GM23248 (cell line): Measurements from ENCODE around the gene DIO1. TPM values are rescaled to one million over a fixed set of nuclear protein-coding genes. Genes with fewer than 3 reads are reported as not detected.

Experiments
- DNase-seq: peaks from one replicate; pipeline ENCODE4 v3.0.0-alpha.2; 2015
- H2AFZ ChIP-seq: fragments of 200-600 bp; sonication (generic); 2 replicates; pipeline ENCODE4 v1.6.1; 2016; ENCODE audit warnings: antibody characterized with exemption
- H3F3A ChIP-seq: fragments of 200-600 bp; sonication (generic); 2 replicates; pipeline ENCODE4 v1.6.1; 2016; ENCODE audit warnings: mild to moderate bottlenecking, antibody characterized with exemption, mixed run types; ENCODE audit not compliant: insufficient read depth
- H3K27ac ChIP-seq: fragments of 200-600 bp; sonication (generic); 2 replicates; pipeline ENCODE4 v1.5.1; 2016; ENCODE audit warnings: mild to moderate bottlenecking
- H3K27me3 ChIP-seq: fragments of 200-600 bp; sonication (generic); replicated peaks from 2 replicates; pipeline ENCODE4 v1.6.1; 2016; ENCODE audit warnings: mild to moderate bottlenecking; ENCODE audit not compliant: insufficient read depth
- H3K36me3 ChIP-seq: fragments of 200-600 bp; sonication (generic); 2 replicates; pipeline ENCODE4 v1.6.1; 2016; ENCODE audit warnings: low read depth, mild to moderate bottlenecking
- H3K4me1 ChIP-seq: fragments of 200-600 bp; sonication (generic); 2 replicates; pipeline ENCODE4 v1.6.1; 2016; ENCODE audit warnings: mild to moderate bottlenecking; ENCODE audit not compliant: insufficient read depth
- H3K4me2 ChIP-seq: fragments of 200-600 bp; sonication (generic); one replicate; pipeline ENCODE4 v1.6.1; 2016; ENCODE audit warnings: mild to moderate bottlenecking; ENCODE audit not compliant: unreplicated experiment
- H3K4me3 ChIP-seq: fragments of 200-600 bp; sonication (generic); 2 replicates; pipeline ENCODE4 v1.5.1; 2016; ENCODE audit warnings: mild to moderate bottlenecking
- H3K79me2 ChIP-seq: fragments of 200-600 bp; sonication (generic); 2 replicates; pipeline ENCODE4 v1.6.1; 2016; ENCODE audit warnings: mild to moderate bottlenecking; ENCODE audit not compliant: insufficient read depth
- H3K9ac ChIP-seq: fragments of 200-600 bp; sonication (generic); 2 replicates; pipeline ENCODE4 v1.6.1; 2016; ENCODE audit warnings: mild to moderate bottlenecking
- H3K9me2 ChIP-seq: fragments of 200-600 bp; sonication (generic); 2 replicates; pipeline ENCODE4 v1.6.1; 2016; ENCODE audit warnings: mixed run types, mild to moderate bottlenecking, moderate library complexity; ENCODE audit not compliant: insufficient read depth
- H3K9me3 ChIP-seq: fragments of 200-600 bp; sonication (generic); one replicate; pipeline ENCODE4 v1.6.1; 2017; ENCODE audit warnings: low read depth
- H4K20me1 ChIP-seq: fragments of 200-600 bp; sonication (generic); 2 replicates; pipeline ENCODE4 v1.6.0; 2016; ENCODE audit not compliant: insufficient read depth
- EZH2 ChIP-seq: fragments of 200-600 bp; sonication (generic); IDR thresholded peaks from 2 replicates; pipeline ENCODE4 v1.6.1; 2018; ENCODE audit warnings: antibody characterized with exemption, mild to moderate bottlenecking; ENCODE audit not compliant: insufficient read depth, poor library complexity, severe bottlenecking
- EZH2phosphoT487 ChIP-seq: fragments of 200-600 bp; sonication (generic); IDR thresholded peaks from 2 replicates; pipeline ENCODE4 v1.6.1; 2018; ENCODE audit warnings: antibody characterized with exemption, moderate library complexity, mild to moderate bottlenecking, low read depth; ENCODE audit not compliant: insufficient read depth
- WGBS, 2 experiments: methylation state at CpG; one replicate each; pipeline ENCODE4 v1.1.6; 2015 to 2017; ENCODE audit warnings: low lambda C conversion rate in 2 of 2, low coverage in 1 of 2; ENCODE audit errors: missing lambda C conversion rate in 2 of 2; 5-methylcytosine and 5-hydroxymethylcytosine counted together
- in situ Hi-C: fragments of 300-500 bp; cut with MboI; formaldehyde crosslinking; loops from 2 replicates; pipeline ENCODE4 v1.15.0; 2020
- polyA plus RNA-seq: library from polyadenylated mRNA; unstranded; fragments of >200 nt; fragmentation: Nextera tagmentation; extraction: Ambion mirVana; gene quantifications from 2 replicates; pipeline ENCODE4 v1.2.1, GENCODE V29; 2016
- total RNA-seq: library from RNA; depleted of rRNA; stranded (reverse); fragments of >200 nt; shearing (Covaris generic); gene quantifications from 2 replicates; pipeline ENCODE4 v1.2.3, GENCODE V29; 2014

Gene DIO1
- total and polyA plus RNA-seq, 2 experiments from 2014 or later, result not detected

- H3K4me2 ChIP-seq, result peak overlapping the region; percentile 88
- in situ Hi-C loops, result no loop called here
- no peak overlapping the region for H3K27ac ChIP-seq
- no peaks in the 10 kb centered on the region; the same call in 1 of the 2 replicates for H3K36me3 ChIP-seq
- H3K4me1 ChIP-seq, result peaks cover 10% of the 10 kb centered on the region; the same call in 1 of the 2 replicates
- peaks cover 6% of the 10 kb centered on the region for H3F3A ChIP-seq
- H4K20me1 ChIP-seq, result no peaks in the 10 kb centered on the region
- no peaks in the 10 kb centered on the region for H3K9me3 ChIP-seq
- no peaks in the 10 kb centered on the region for H3K27me3 ChIP-seq
- no peak overlapping the region for H2AFZ ChIP-seq
- 62 to 63% methylated on average over 2 of the region's 2 CpGs for WGBS, 2 experiments
- no peaks in the 10 kb centered on the region for H3K9me2 ChIP-seq
- H3K79me2 ChIP-seq, result no peaks in the 10 kb centered on the region
- peak overlapping the region; percentile 84; the same call in 1 of the 2 replicates for H3K9ac ChIP-seq
- H3K4me3 ChIP-seq, result peak overlapping the region; percentile 94
- DNase-seq, result no peak
- TF ChIP-seq EZH2phosphoT487, result no peak
- no peak for TF ChIP-seq EZH2
Observed at GRCh38 chr1:53888681-53889080, 5.3 kb upstream of the DIO1 start.

GRCh38 chr1:53889304-53890298 lies 4.4 kb upstream of the DIO1 start, which contains the start of gene YIPF1:
Gene YIPF1, minus strand, starts transcription at chr1:53889797. Its CDS starts 860 bp downstream, at chr1:53888937.
- Histone ChIP-seq H3K27me3 (no peaks in the 10 kb centered on the region), H3K27ac (peak within 1 kb of the TSS; percentile 87), H3K9me2 (no peaks in the 10 kb centered on the region), H3K4me1 (peaks cover 10% of the 10 kb centered on the region; the same call in 1 of the 2 replicates), H3K4me2 (peak within 1 kb of the TSS; percentile 88), H4K20me1 (no peaks in the 10 kb centered on the region), H3K9ac (peak within 1 kb of the TSS; percentile 84), H2AFZ (peak within 1 kb of the TSS; percentile 96), H3K36me3 (no peaks in the 10 kb centered on the region; the same call in 1 of the 2 replicates), H3K9me3 (no peaks in the 10 kb centered on the region), H3K79me2 (no peaks in the 10 kb centered on the region), H3F3A (peaks cover 6% of the 10 kb centered on the region), H3K4me3 (peak within 1 kb of the TSS; percentile 94)
- TF ChIP-seq EZH2phosphoT487 (peak; percentile 73; the same call in 1 of the 2 replicates), EZH2 (no peak)
- 0 to 1% methylated on average over 47 to 62 of the region's 62 CpGs for WGBS, 2 experiments
- DNase-seq, result peak; percentile 95
- in situ Hi-C loops, result no loop called here

DNA sequence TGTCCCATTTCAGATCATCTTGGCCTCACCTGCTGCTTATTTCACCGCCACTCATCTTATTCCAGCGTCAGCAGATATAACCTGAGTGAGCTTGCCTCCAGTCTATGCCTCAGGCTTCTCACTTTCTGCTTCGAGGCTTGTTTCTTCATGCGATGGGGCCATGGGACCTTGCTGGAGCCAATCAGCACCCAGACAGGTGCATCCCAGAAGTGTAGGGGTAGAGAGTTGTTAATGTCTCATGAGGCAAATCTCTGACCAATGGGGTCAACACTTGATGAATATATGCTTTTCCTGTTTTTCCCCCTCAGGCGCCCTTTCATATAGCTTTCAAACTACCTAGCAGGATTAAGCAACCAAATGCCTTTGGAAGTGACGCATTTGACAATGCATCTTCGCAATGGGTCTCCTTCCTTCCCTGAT lies 3.5 kb upstream of the DIO1 start:
- Histone ChIP-seq H3K4me3 (peak overlapping the region; percentile 94), H3K79me2 (no peaks in the 10 kb centered on the region), H3K9ac (peak overlapping the region; percentile 84), H3K27me3 (no peaks in the 10 kb centered on the region), H3K9me3 (no peaks in the 10 kb centered on the region), H3K4me2 (peak overlapping the region; percentile 88), H3K9me2 (no peaks in the 10 kb centered on the region), H3K27ac (peak overlapping the region; percentile 87; the same call in 1 of the 2 replicates), H4K20me1 (no peaks in the 10 kb centered on the region), H3K4me1 (peaks cover 10% of the 10 kb centered on the region; the same call in 1 of the 2 replicates), H3F3A (peaks cover 6% of the 10 kb centered on the region), H2AFZ (peak overlapping the region; percentile 96), H3K36me3 (no peaks in the 10 kb centered on the region)
- in situ Hi-C loops, result no loop called here
- no peak for TF ChIP-seq EZH2phosphoT487
- TF ChIP-seq EZH2, result no peak
- DNase-seq, result no peak
- 58 to 64% methylated on average over 7 of the region's 7 CpGs for WGBS, 2 experiments

DNA sequence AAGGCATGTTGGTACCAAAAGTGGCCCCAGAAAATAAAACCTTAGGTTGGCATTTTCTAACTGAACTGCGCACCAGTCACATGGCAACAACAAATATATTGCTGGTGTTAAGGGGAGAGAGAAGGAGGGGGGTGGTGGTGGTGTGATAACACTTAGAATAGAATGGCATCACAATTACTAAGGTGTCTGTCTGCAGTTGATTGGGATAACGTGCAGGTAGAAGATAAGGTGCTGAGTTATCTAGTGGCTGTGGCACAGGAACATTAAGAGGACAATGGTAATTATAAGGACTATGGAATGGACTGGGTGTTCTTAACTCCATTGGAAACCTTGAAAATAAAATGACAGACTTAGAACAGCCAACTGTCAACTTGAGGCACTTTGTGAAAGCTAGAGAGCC lies 3.0 kb upstream of the DIO1 start:
- in situ Hi-C loops, result no loop called here
- H3K79me2 ChIP-seq, result no peaks in the 10 kb centered on the region
- no peaks in the 10 kb centered on the region for H3K36me3 ChIP-seq
- no peaks in the 10 kb centered on the region for H3K27me3 ChIP-seq
- H3K9me2 ChIP-seq, result no peaks in the 10 kb centered on the region
- no peak overlapping the region for H3K4me3 ChIP-seq
- TF ChIP-seq EZH2phosphoT487 (no peak), EZH2 (no peak)
- DNase-seq, result no peak
- no peak overlapping the region for H3K4me2 ChIP-seq
- peaks cover 9% of the 10 kb centered on the region for H3F3A ChIP-seq
- no peak overlapping the region for H2AFZ ChIP-seq
- H3K9me3 ChIP-seq, result no peaks in the 10 kb centered on the region
- no peaks in the 10 kb centered on the region for H4K20me1 ChIP-seq
- H3K27ac ChIP-seq, result no peak overlapping the region
- no peak overlapping the region for H3K9ac ChIP-seq
- peaks cover 10% of the 10 kb centered on the region; the same call in 1 of the 2 replicates for H3K4me1 ChIP-seq
- 75 to 85% methylated on average over 2 of the region's 2 CpGs for WGBS, 2 experiments
